Measurements from ENCODE around the gene SKP1. TPM values are rescaled to one million over a fixed set of nuclear protein-coding genes. Genes with fewer than 3 reads are reported as not detected.
A peak's percentile ranks its signal among the peaks of the same experiment; 100 is the strongest.

The SKP1 gene
- total RNA-seq, 1 experiment from 2014 or later, result 287 TPM

DNA sequence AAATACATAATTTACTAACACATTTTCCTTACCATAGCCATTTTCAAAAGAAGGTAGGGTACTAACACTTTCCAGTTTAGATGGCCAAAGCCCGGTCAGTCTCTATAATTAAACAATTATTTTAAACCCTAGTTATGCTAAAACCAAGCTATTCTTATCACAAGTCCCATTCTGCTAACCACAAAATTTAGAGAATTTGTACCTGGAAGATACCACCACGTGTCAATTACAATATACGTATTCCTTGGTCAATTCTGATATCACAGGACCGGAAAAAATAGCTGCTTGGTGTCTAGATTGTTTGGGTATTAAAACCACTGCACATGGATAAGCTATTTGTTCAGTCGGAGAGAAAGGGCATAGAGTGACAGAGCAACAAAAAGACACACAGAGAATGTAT is 18.9 kb upstream of the SKP1 start:
- Histone ChIP-seq H3K27me3 (ENCODE audit: control insufficient read depth, insufficient read depth, low read length) (no peaks in the 10 kb centered on the region), H3K4me3 (ENCODE audit: insufficient read depth, low read depth, low read length) (no peak overlapping the region), H3K36me3 (replicated peaks; ENCODE audit: control insufficient read depth, insufficient read depth, low read length) (peaks cover 22% of the 10 kb centered on the region)
- DNase-seq, result no peak

DNA sequence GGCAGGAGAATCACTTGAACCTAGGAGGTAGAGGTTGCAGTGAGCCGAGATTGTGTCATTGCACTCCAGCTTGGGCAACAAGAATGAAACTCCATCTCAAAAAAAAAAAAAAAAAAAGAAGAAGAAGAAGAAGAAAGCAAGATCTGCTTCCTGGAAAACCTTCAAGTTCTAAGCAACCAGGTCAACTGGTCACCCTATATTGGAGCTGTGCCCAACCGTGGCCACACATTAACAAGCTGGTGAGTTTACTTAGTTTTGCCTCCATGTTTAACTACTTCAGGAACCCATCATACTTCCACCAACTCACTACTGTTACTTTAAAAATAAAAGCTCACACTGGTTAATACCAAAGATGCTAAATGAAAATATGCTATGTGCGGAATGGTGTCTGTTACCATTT is 12.3 kb upstream of the SKP1 start:
- no peaks in the 10 kb centered on the region for H3K27me3 ChIP-seq (ENCODE audit: control insufficient read depth, insufficient read depth, low read length)
- no peaks in the 10 kb centered on the region for H3K36me3 ChIP-seq (replicated peaks; ENCODE audit: control insufficient read depth, insufficient read depth, low read length)
- no peak for DNase-seq
- H3K4me3 ChIP-seq (ENCODE audit: insufficient read depth, low read depth, low read length), result no peak overlapping the region

DNA sequence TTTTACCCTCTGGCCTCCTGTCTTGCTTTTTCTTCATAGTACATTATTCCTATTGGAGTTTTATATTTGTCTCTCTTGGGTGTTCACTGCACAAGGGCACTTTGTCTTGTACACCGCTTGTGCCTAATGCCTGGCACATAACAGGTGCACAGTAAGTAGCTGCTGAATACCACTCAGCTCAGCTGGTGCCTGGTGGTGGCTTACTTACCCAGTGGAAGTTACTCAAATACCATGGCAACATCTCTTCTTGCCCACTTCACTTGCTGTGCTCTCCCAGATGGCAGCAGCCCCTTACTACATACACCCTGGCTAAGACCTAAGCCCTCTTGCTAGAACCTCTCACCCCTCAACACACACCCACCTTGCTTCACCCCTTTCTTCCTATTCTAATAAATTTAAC is 11.3 kb upstream of the SKP1 start:
- H3K36me3 ChIP-seq (replicated peaks; ENCODE audit: control insufficient read depth, insufficient read depth, low read length), result no peaks in the 10 kb centered on the region
- no peaks in the 10 kb centered on the region for H3K27me3 ChIP-seq (ENCODE audit: control insufficient read depth, insufficient read depth, low read length)
- no peak overlapping the region for H3K4me3 ChIP-seq (ENCODE audit: insufficient read depth, low read depth, low read length)
- no peak for DNase-seq

DNA sequence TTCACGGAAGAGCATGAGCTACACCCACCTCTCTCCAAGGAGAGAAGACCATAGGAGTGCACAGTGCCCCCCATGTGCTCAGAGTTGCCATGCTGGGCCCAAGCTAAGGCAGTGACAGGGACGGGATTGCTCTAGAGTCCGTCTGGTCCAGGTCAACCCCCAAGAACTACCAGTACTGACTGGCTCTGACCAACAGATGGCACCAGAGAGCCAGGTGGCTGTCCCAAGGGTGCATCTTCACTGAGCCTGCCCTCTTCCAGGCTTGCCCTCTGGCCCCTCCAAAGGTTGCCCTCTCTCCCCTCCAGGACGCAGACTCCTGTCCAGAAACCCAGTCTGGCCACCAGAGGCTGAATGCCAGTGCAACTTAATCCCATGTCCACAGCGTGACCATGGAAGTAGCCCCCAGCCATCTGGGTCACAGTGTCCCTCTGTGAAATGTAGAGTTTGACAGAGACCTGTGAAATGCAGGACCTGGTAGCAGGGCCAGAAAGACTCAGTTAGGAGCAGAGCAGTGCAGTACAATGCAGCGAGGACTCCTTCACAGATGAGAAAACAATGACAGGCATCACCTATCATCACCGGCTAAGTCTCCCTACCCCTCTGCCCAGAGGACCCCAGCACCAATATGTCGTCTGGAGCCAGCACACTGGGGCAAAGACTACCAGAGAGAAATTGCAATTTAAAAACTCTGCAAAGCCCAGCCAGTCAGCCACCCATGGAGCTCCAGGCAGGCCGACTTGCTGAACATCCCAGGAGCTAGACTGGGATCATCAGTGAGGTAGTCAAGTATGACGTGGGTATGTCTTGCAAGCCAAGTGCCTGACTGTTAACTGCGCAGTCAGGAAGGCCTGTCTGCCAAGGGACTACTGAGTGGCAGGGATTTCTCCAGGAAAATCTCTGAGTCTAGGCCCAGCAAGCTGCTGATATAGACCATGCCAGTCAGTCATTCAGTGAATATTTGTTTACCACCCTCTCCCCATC is 7.7 kb upstream of the SKP1 start:
- DNase-seq, result peak; percentile 83
- no peak overlapping the region for H3K4me3 ChIP-seq (ENCODE audit: insufficient read depth, low read depth, low read length)
- H3K36me3 ChIP-seq (replicated peaks; ENCODE audit: control insufficient read depth, insufficient read depth, low read length), result no peaks in the 10 kb centered on the region
- H3K27me3 ChIP-seq (ENCODE audit: control insufficient read depth, insufficient read depth, low read length), result no peaks in the 10 kb centered on the region

DNA sequence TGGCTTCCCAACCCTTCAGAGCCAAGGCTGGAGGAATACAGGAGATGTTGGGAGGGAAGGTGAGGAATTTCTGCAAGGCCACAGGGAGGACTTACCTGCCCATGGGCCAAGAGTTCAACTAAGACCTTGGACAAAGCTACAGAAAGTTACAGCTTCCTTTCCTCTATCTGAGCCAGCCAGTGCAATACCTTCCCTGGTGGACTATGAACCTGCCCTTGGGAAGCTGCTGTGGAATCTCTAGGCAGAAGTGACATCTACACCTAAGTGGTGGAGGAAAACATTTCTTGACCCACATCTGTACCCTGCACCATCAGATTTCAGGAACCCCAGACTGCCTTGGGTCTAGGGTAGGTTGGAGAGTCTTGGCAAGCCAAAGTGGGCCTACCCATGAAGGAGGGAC is 6.7 kb upstream of the SKP1 start:
- DNase-seq, result no peak
- Histone ChIP-seq H3K36me3 (replicated peaks; ENCODE audit: control insufficient read depth, insufficient read depth, low read length) (no peaks in the 10 kb centered on the region), H3K4me3 (ENCODE audit: insufficient read depth, low read depth, low read length) (no peak overlapping the region), H3K27me3 (ENCODE audit: control insufficient read depth, insufficient read depth, low read length) (no peaks in the 10 kb centered on the region)

DNA sequence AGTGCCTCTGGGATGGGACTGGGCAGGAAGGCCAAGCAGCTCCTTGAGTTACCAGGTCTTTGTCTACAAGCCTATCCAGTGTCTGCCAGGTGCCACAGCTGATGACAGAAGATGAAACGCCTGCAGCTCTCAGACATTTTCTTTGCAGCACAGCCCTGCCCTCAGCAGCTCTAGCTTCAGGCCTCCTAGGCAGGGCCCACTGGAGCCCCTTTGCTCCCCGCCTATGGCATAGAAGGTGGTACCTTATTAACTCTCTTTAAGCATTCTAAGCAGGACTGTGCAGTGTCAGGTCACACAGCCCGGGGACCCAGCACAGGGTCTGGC is 1.3 kb upstream of the SKP1 start:
- Histone ChIP-seq H3K36me3 (replicated peaks; ENCODE audit: control insufficient read depth, insufficient read depth, low read length) (no peaks in the 10 kb centered on the region; the same call in 1 of the 2 replicates), H3K4me3 (ENCODE audit: insufficient read depth, low read depth, low read length) (no peak overlapping the region), H3K27me3 (ENCODE audit: control insufficient read depth, insufficient read depth, low read length) (no peaks in the 10 kb centered on the region)
- no peak for DNase-seq

DNA sequence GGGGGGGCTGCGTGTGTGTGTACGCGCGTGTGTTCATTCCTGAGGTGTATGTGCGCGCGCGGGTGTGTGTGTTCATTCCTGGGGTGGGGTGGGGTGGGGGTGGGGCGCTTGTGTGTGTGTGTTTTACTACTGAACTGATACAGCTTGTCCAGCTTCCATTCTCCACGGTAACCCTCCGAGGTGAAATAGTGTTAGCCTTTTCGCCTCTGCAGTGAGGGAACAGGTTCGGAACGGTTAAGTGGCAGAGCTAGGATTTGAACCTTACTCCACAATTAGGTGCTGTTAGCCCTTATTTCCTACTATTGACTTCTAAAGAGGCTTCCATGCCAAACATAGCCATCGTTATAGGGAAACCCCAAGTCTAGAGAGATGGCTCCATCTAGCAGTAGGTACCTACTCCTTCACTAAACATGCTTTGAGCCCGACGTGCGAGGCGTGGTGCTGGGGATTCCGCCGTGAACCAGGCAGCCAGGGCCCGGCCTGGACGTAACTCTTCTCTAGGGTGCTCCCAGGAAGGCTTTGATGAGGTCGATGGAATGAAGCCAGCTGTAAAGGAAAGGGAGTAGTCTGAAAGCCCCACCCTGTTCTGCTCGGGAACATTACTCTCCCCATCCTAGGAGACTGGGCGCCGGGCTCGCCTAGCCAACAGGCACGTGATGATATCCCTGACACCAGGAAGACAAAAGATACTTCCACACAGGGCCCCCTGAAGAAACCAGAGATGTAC is 782 bp upstream of the SKP1 start:
- no peaks in the 10 kb centered on the region for H3K27me3 ChIP-seq (ENCODE audit: control insufficient read depth, insufficient read depth, low read length)
- peaks cover under 1% of the 10 kb centered on the region for H3K36me3 ChIP-seq (replicated peaks; ENCODE audit: control insufficient read depth, insufficient read depth, low read length)
- DNase-seq, result peak; percentile 39
- peak overlapping the region; percentile 92 for H3K4me3 ChIP-seq (ENCODE audit: insufficient read depth, low read depth, low read length)

DNA sequence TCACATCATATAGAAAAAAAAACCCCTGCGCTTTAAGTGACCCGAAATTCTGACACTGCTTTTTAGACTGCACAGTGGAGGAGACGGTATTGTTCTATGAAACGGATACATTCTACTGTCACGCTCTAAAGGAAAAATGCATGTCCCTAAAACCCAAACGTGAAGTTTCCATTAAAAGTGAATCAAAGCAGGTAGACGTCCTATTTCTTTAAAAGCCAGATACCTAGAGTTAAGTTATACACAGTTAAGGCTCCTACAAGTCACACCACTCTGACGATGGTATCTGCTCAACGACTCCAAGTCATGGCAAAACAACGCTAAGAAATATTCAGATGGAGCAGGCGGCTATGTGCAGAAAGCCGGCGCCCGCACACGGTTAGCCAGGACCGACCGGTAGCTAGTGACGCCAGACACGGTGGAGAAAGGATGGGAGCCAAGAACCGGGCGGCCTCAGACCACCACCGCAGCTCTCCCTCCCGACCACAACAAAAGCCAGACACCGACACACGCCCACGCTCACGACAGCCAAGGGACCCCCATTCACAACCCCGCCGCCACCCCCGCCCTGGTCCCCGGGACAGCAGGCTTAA is 734 bp downstream of the SKP1 start:
- Histone ChIP-seq H3K36me3 (replicated peaks; ENCODE audit: control insufficient read depth, insufficient read depth, low read length) (peaks cover 5% of the 10 kb centered on the region), H3K4me3 (ENCODE audit: insufficient read depth, low read depth, low read length) (peak overlapping the region; percentile 92), H3K27me3 (ENCODE audit: control insufficient read depth, insufficient read depth, low read length) (no peaks in the 10 kb centered on the region)
- no peak for DNase-seq

DNA sequence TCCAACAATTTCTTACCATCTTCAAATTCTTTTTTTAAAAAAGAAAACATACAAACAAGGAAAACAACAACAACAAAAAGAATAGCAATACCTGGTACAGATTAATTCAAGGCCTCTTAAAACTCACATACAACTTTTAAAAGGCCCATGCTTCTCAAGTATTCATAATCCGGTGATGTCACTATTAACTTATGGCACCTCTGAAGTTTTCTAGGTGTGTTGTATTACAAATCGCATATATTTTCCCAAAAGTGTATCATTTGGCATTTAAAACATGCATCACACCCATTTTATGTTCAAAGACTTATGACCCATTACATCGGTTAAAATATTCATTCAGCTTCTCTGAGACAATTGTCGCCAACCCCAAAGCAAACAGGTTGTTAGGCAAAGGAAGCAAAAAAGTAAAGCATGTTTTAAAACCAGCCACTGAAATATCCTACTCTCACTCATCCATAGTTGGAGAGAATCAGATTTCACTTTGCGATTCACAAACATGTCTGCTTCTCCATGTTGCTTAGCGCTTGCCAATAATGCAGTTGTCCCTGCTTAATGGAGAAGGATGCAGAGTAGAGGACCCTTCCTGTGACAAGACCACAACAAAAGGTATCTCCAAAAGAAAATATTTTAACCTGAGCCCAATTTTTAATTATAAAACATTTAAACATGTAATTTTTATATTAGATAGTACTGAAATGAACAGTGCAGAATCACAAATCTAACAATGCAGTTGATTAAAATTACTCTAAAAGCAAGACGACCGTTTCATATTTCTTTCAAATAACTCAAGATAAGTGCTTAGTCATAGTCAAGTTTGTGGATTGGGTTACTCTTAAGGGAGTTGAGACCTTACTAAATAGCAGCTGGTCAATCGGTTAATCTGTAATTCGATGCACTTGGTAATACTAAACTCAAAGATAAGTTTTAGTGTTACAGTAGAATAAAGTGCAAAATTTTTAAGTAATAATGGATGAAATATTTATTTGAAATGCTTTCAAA is 1.6 kb downstream of the SKP1 start:
- peak overlapping the region; percentile 92 for H3K4me3 ChIP-seq (ENCODE audit: insufficient read depth, low read depth, low read length)
- peaks cover 9% of the 10 kb centered on the region for H3K36me3 ChIP-seq (replicated peaks; ENCODE audit: control insufficient read depth, insufficient read depth, low read length)
- DNase-seq, result peak; percentile 41
- no peaks in the 10 kb centered on the region for H3K27me3 ChIP-seq (ENCODE audit: control insufficient read depth, insufficient read depth, low read length)

DNA sequence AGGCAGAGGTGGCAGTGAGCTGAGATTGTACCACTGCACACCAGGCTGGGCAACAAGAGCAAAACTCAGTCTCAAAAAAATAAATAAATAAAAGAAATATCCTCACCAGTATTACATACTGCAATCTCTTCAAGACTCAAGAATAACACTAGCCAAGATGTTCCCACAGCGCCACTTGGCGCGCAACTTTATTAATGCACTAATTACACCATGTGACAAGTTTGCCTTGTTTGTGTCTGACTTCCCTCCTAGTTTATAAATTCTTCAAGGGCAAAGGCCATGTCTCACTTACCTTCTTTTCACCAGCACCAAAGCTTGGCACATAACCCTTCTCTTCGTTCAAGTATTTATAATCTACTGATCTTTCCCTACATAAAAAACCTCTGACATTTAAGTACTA is 4.8 kb downstream of the SKP1 start:
- Histone ChIP-seq H3K4me3 (ENCODE audit: insufficient read depth, low read depth, low read length) (no peak overlapping the region), H3K27me3 (ENCODE audit: control insufficient read depth, insufficient read depth, low read length) (no peaks in the 10 kb centered on the region), H3K36me3 (replicated peaks; ENCODE audit: control insufficient read depth, insufficient read depth, low read length) (peaks cover 14% of the 10 kb centered on the region)
- no peak for DNase-seq

DNA sequence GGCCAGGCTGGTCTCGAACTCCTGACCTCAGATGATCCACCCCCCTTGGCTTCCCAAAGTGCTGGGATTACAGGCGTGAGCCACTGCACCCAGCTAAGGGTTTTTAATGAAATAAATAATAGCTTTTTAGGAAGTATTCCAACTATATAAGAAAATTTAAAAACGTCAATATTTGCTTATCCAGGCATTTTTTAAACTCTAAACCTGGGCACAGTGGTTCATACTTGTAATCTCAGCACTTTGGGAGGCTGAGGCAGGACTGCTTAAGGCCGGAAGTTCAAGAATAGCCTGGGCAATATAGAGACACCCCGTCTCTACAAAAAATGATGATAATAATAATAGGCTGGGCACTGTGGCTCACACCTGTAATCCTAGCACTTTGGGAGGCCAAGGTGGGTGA is 14.2 kb downstream of the SKP1 start:
- H3K27me3 ChIP-seq (ENCODE audit: control insufficient read depth, insufficient read depth, low read length), result no peaks in the 10 kb centered on the region
- H3K4me3 ChIP-seq (ENCODE audit: insufficient read depth, low read depth, low read length), result no peak overlapping the region
- H3K36me3 ChIP-seq (replicated peaks; ENCODE audit: control insufficient read depth, insufficient read depth, low read length), result peaks cover 23% of the 10 kb centered on the region
- DNase-seq, result no peak

DNA sequence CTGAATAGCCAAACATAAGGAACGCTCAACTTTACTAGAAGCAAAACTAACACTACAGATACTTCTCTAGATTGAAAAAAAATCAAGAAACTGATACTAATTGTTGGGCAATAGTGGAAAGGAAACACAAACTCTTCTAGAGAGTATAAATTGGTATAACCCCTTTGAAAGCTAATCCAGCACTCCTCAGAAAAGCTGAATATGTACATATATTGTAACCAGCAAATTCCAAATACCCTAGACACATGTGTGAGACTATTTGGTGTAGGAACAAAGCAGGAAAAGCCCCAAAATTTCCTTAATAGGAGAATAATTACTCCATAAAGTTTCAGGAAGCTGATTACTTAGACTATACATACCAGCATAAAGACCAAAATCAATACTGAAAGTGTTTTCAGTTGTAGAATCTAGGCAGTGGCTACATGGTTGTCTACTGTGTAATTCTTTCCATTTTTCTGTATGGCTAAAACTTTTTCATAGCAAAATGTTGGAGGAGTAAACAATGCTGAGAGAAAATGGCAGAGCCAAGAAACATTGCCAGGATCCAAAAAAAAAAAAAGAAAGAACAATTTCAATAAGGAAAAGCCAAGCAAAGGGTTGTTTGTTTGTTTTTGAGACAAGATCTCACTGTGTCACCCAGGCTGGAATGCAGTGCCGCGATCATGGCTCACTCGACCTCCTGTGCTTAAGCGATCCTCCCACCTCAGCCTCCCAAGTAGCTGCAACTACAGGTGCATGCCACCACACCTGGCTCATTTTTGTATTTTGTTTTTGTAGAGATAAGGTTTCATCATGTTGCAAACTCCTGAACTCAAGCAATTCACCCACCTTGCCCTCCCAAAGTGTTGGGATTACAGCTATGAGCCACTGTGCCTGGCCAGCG is 15.0 kb downstream of the SKP1 start:
- no peaks in the 10 kb centered on the region for H3K27me3 ChIP-seq (ENCODE audit: control insufficient read depth, insufficient read depth, low read length)
- no peak for DNase-seq
- H3K4me3 ChIP-seq (ENCODE audit: insufficient read depth, low read depth, low read length), result no peak overlapping the region
- H3K36me3 ChIP-seq (replicated peaks; ENCODE audit: control insufficient read depth, insufficient read depth, low read length), result peaks cover 24% of the 10 kb centered on the region

DNA sequence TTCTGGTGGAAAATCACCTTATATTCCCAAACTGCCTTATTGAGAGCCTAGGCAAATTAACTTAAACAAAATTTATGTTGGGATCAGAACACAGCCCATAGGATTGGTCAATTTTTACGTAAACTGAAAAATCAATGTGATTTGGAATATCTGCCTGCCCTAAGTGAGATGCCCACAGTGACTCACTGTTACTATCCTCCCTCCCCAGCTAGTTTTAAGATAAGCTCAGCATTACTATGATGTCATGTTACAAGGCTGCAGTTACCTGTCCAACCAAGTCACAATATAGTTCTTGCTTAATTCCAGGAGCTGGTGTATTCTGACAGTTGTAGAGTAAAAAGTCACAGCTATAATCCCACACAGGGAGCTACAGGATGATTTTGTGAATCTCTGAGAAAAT is 23.1 kb downstream of the SKP1 start:
- no peaks in the 10 kb centered on the region for H3K27me3 ChIP-seq (ENCODE audit: control insufficient read depth, insufficient read depth, low read length)
- peaks cover 28% of the 10 kb centered on the region for H3K36me3 ChIP-seq (replicated peaks; ENCODE audit: control insufficient read depth, insufficient read depth, low read length)

More for the DNA sequence above, 23.1 kb downstream of the SKP1 start:
- DNase-seq, result no peak
- H3K4me3 ChIP-seq (ENCODE audit: insufficient read depth, low read depth, low read length), result no peak overlapping the region

Measured in H7 (cell line).